K562 (cell line): ENCODE data around the gene GLB1L2. TPM values are rescaled to one million over a fixed set of nuclear protein-coding genes. Genes with fewer than 3 reads are reported as not detected.
A peak's percentile ranks its signal among the peaks of the same experiment; 100 is the strongest.

ENCODE experiments used
- CBX1 ChIP-seq: sonication (generic); IDR thresholded peaks from 2 replicates; pipeline ENCODE4 v1.6.1; 2016; ENCODE audit warnings: antibody characterized with exemption, low read depth, mild to moderate bottlenecking
- CEBPG ChIP-seq, 3 experiments: fragments of 200-800 bp in 1 of 3; sonication (Bioruptor generic) in 1 of 3; sonication (generic) in 1 of 3; formaldehyde crosslinking in 1 of 3; IDR thresholded peaks in 2 of 3; conservative IDR thresholded peaks in 1 of 3; 2 replicates each; pipeline versions ENCODE4 v1.6.1 to v1.8.0; 2016 to 2022; ENCODE audit warnings: missing compliant biosample characterization in 2 of 3, missing genetic modification characterization in 2 of 3, mild to moderate bottlenecking in 1 of 3, missing genetic modification reagents in 1 of 3
- ELF2 ChIP-seq: fragments of 250-450 bp; sonication (Bioruptor Pico); IDR thresholded peaks from 2 replicates; pipeline ENCODE4 v1.5.0; 2021; ENCODE audit warnings: mild to moderate bottlenecking
- GTF2A2 ChIP-seq: IDR thresholded peaks from 2 replicates; pipeline ENCODE4 v1.6.1; 2016; ENCODE audit warnings: mild to moderate bottlenecking, missing genetic modification characterization, missing compliant biosample characterization
- HDAC2 ChIP-seq: fragments of 450-650 bp; IDR thresholded peaks from 2 replicates; pipeline ENCODE4 v1.6.1; 2016; ENCODE audit warnings: mild to moderate bottlenecking
- HEY1 ChIP-seq: fragments of 250-450 bp; sonication (Bioruptor Pico); IDR thresholded peaks from 2 replicates; pipeline ENCODE4 v1.5.0; 2020; ENCODE audit warnings: mild to moderate bottlenecking, moderate library complexity, borderline replicate concordance
- KDM1A ChIP-seq, 2 experiments: fragments of 450-650 bp; IDR thresholded peaks; 2 replicates each; pipeline ENCODE4 v1.6.1; 2016; ENCODE audit warnings: mild to moderate bottlenecking in 2 of 2
- MTA3 ChIP-seq: fragments of 450-650 bp; formaldehyde crosslinking; IDR thresholded peaks from 2 replicates; pipeline ENCODE4 v1.6.1; 2017; ENCODE audit warnings: mild to moderate bottlenecking, borderline replicate concordance
- NCOA1 ChIP-seq: fragments of 450-650 bp; IDR thresholded peaks from 2 replicates; pipeline ENCODE4 v1.6.1; 2016; ENCODE audit warnings: low read depth
- ZBTB1 ChIP-seq: sonication (generic); formaldehyde crosslinking; IDR thresholded peaks from 2 replicates; pipeline ENCODE4 v1.8.1; 2023; ENCODE audit warnings: missing genetic modification reagents, low read depth, mild to moderate bottlenecking, borderline replicate concordance
- ZNF121 ChIP-seq: sonication (generic); formaldehyde crosslinking; conservative IDR thresholded peaks from 2 replicates; pipeline ENCODE4 v1.8.0; 2022; ENCODE audit warnings: missing genetic modification reagents
- polyA plus RNA-seq, 8 experiments: library from polyadenylated mRNA; depleted of rRNA in 4 of 8; stranded (reverse) in 5 of 8; unstranded in 3 of 8; fragments of >200 nt; fragmentation: Nextera tagmentation in 2 of 8; fragmentation: Illumina TruSeq in 1 of 8; extraction: Ambion mirVana in 2 of 8; extraction: Trizol in 1 of 8; gene quantifications; 2 replicates each; pipeline versions ENCODE4 v1.2.1 to v1.2.3, GENCODE V29; 2011 to 2014; ENCODE audit warnings: inconsistent platforms in 1 of 8, missing spikeins in 1 of 8
- total RNA-seq, 7 experiments: library from RNA; depleted of rRNA in 6 of 7; stranded (reverse); fragments of >200 nt in 6 of 7; fragmentation: Illumina TruSeq in 2 of 7; extraction: Trizol in 2 of 7; gene quantifications; 2 replicates each; pipeline versions ENCODE4 v1.2.1 to v1.2.3, GENCODE V29; 2011 to 2021; ENCODE audit warnings: low replicate concordance in 1 of 7
- TF ChIP-seq, protein P1 (sequence below): sonication (generic); formaldehyde crosslinking; IDR thresholded peaks from 2 replicates; pipeline ENCODE4 v1.8.0; 2023; ENCODE audit warnings: missing genetic modification reagents, mild to moderate bottlenecking, borderline replicate concordance
- TF ChIP-seq, protein P2 (sequence below): sonication (generic); formaldehyde crosslinking; IDR thresholded peaks from 2 replicates; pipeline ENCODE4 v1.8.0; 2022; ENCODE audit warnings: mild to moderate bottlenecking, missing genetic modification reagents
- TF ChIP-seq, protein P3 (sequence below): sonication (generic); formaldehyde crosslinking; IDR thresholded peaks from 2 replicates; pipeline ENCODE4 v1.8.1; 2022; ENCODE audit warnings: missing genetic modification reagents
- TF ChIP-seq, protein P4 (sequence below): sonication (generic); formaldehyde crosslinking; IDR thresholded peaks from 2 replicates; pipeline ENCODE4 v1.8.0; 2022; ENCODE audit warnings: mild to moderate bottlenecking, missing genetic modification reagents

Gene GLB1L2
- total and polyA plus RNA-seq, 9 of the 15 experiments (the other 6 are each of a cell fraction or from before 2014, with no cell fraction given), result 0.84 to 21.4 (median 13.8) TPM

DNA sequence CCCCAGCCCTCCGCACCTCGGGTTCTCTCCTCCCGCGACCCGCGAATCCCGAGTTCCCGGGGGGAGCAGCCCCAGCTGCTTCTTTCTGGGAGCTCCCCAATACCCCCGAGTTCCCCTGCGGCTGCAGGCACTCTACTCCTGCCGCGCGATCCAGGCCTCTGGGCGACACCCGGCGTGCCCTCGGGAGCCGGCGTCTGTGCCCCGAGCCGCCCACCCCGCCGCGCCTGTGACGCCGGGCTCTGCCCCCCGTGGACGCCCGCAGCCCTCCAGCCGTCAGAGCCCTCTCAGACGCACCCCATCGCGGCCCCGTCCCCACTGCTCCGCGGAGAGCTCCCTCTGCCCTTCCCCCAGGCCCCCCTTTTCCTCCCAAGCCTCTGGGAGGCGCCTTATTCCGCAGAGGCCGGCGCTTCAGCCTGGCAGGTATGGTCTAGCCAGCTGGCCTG, 422 bp downstream of the GLB1L2 start (continued):
- TF ChIP-seq, protein P1, sequence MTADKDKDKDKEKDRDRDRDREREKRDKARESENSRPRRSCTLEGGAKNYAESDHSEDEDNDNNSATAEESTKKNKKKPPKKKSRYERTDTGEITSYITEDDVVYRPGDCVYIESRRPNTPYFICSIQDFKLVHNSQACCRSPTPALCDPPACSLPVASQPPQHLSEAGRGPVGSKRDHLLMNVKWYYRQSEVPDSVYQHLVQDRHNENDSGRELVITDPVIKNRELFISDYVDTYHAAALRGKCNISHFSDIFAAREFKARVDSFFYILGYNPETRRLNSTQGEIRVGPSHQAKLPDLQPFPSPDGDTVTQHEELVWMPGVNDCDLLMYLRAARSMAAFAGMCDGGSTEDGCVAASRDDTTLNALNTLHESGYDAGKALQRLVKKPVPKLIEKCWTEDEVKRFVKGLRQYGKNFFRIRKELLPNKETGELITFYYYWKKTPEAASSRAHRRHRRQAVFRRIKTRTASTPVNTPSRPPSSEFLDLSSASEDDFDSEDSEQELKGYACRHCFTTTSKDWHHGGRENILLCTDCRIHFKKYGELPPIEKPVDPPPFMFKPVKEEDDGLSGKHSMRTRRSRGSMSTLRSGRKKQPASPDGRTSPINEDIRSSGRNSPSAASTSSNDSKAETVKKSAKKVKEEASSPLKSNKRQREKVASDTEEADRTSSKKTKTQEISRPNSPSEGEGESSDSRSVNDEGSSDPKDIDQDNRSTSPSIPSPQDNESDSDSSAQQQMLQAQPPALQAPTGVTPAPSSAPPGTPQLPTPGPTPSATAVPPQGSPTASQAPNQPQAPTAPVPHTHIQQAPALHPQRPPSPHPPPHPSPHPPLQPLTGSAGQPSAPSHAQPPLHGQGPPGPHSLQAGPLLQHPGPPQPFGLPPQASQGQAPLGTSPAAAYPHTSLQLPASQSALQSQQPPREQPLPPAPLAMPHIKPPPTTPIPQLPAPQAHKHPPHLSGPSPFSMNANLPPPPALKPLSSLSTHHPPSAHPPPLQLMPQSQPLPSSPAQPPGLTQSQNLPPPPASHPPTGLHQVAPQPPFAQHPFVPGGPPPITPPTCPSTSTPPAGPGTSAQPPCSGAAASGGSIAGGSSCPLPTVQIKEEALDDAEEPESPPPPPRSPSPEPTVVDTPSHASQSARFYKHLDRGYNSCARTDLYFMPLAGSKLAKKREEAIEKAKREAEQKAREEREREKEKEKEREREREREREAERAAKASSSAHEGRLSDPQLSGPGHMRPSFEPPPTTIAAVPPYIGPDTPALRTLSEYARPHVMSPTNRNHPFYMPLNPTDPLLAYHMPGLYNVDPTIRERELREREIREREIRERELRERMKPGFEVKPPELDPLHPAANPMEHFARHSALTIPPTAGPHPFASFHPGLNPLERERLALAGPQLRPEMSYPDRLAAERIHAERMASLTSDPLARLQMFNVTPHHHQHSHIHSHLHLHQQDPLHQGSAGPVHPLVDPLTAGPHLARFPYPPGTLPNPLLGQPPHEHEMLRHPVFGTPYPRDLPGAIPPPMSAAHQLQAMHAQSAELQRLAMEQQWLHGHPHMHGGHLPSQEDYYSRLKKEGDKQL (CRISPR knock-in tag), result no peak
- TF ChIP-seq HEY1 (CRISPR knock-in tag), result no peak
- TF ChIP-seq, protein P2, sequence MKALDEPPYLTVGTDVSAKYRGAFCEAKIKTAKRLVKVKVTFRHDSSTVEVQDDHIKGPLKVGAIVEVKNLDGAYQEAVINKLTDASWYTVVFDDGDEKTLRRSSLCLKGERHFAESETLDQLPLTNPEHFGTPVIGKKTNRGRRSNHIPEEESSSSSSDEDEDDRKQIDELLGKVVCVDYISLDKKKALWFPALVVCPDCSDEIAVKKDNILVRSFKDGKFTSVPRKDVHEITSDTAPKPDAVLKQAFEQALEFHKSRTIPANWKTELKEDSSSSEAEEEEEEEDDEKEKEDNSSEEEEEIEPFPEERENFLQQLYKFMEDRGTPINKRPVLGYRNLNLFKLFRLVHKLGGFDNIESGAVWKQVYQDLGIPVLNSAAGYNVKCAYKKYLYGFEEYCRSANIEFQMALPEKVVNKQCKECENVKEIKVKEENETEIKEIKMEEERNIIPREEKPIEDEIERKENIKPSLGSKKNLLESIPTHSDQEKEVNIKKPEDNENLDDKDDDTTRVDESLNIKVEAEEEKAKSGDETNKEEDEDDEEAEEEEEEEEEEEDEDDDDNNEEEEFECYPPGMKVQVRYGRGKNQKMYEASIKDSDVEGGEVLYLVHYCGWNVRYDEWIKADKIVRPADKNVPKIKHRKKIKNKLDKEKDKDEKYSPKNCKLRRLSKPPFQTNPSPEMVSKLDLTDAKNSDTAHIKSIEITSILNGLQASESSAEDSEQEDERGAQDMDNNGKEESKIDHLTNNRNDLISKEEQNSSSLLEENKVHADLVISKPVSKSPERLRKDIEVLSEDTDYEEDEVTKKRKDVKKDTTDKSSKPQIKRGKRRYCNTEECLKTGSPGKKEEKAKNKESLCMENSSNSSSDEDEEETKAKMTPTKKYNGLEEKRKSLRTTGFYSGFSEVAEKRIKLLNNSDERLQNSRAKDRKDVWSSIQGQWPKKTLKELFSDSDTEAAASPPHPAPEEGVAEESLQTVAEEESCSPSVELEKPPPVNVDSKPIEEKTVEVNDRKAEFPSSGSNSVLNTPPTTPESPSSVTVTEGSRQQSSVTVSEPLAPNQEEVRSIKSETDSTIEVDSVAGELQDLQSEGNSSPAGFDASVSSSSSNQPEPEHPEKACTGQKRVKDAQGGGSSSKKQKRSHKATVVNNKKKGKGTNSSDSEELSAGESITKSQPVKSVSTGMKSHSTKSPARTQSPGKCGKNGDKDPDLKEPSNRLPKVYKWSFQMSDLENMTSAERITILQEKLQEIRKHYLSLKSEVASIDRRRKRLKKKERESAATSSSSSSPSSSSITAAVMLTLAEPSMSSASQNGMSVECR (CRISPR knock-in tag), result no peak; the same call in 1 of the 2 replicates
- TF ChIP-seq, protein P3, sequence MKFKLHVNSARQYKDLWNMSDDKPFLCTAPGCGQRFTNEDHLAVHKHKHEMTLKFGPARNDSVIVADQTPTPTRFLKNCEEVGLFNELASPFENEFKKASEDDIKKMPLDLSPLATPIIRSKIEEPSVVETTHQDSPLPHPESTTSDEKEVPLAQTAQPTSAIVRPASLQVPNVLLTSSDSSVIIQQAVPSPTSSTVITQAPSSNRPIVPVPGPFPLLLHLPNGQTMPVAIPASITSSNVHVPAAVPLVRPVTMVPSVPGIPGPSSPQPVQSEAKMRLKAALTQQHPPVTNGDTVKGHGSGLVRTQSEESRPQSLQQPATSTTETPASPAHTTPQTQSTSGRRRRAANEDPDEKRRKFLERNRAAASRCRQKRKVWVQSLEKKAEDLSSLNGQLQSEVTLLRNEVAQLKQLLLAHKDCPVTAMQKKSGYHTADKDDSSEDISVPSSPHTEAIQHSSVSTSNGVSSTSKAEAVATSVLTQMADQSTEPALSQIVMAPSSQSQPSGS (CRISPR knock-in tag), result no peak
- no peak for TF ChIP-seq HDAC2
- TF ChIP-seq NCOA1, result no peak
- TF ChIP-seq CEBPG (CRISPR knock-in tag; IDR thresholded peaks at IDR 0.05), result no peak
- no peak for TF ChIP-seq CEBPG (tag; conservative IDR thresholded peaks at IDR 0.05 in 1 of 2, IDR thresholded peaks at IDR 0.05 in 1 of 2)
- no peak for TF ChIP-seq KDM1A (IDR thresholded peaks at IDR 0.05)
- no peak for TF ChIP-seq GTF2A2 (tag)
- TF ChIP-seq ZNF121, result no peak
- peak; percentile 13; the same call in 1 of the 2 replicates for TF ChIP-seq ZBTB1 (CRISPR knock-in tag)
- TF ChIP-seq CBX1, result no peak
- no peak for TF ChIP-seq MTA3
- no peak for TF ChIP-seq ELF2
- TF ChIP-seq, protein P4, sequence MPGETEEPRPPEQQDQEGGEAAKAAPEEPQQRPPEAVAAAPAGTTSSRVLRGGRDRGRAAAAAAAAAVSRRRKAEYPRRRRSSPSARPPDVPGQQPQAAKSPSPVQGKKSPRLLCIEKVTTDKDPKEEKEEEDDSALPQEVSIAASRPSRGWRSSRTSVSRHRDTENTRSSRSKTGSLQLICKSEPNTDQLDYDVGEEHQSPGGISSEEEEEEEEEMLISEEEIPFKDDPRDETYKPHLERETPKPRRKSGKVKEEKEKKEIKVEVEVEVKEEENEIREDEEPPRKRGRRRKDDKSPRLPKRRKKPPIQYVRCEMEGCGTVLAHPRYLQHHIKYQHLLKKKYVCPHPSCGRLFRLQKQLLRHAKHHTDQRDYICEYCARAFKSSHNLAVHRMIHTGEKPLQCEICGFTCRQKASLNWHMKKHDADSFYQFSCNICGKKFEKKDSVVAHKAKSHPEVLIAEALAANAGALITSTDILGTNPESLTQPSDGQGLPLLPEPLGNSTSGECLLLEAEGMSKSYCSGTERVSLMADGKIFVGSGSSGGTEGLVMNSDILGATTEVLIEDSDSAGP (CRISPR knock-in tag), result no peak
